HuH-7.5 (cell line): ENCODE measurements around the gene XYLT1.

Source experiments
- DNase-seq: peaks from one replicate; pipeline ENCODE4 v3.0.0; 2011; ENCODE audit warnings: low spot score

The XYLT1 gene

GRCh38 chr16:17374668-17375255, 96.0 kb downstream of the XYLT1 start:
- DNase-seq = no peak

GRCh38 chr16:17373533-17373932, 97.2 kb downstream of the XYLT1 start:
- no peak for DNase-seq

- DNase-seq = no peak
Observed at GRCh38 chr16:17372386-17372785, 98.4 kb downstream of the XYLT1 start.

- DNase-seq = no peak
Observed at GRCh38 chr16:17371299-17371698, 99.5 kb downstream of the XYLT1 start.

GRCh38 chr16:17370731-17371285, 100.0 kb downstream of the XYLT1 start:
- DNase-seq = no peak

- no peak for DNase-seq
Observed at GRCh38 chr16:17370223-17370707, 100.5 kb downstream of the XYLT1 start.

GRCh38 chr16:17369421-17370222, 101.1 kb downstream of the XYLT1 start:
- DNase-seq = no peak

GRCh38 chr16:17368951-17369350, 101.8 kb downstream of the XYLT1 start:
- DNase-seq = no peak

GRCh38 chr16:17368446-17368845, 102.3 kb downstream of the XYLT1 start:
- no peak for DNase-seq

- DNase-seq = no peak
Observed at GRCh38 chr16:17367923-17368322, 102.8 kb downstream of the XYLT1 start.

- no peak for DNase-seq
Observed at GRCh38 chr16:17367036-17367435, 103.7 kb downstream of the XYLT1 start.

- DNase-seq = no peak
Observed at GRCh38 chr16:17366299-17366961, 104.3 kb downstream of the XYLT1 start.

- no peak for DNase-seq
Observed at GRCh38 chr16:17365591-17366298, 105.0 kb downstream of the XYLT1 start.

- no peak for DNase-seq
Observed at GRCh38 chr16:17365211-17365541, 105.6 kb downstream of the XYLT1 start.

- DNase-seq = no peak
Observed at GRCh38 chr16:17364319-17365210, 106.2 kb downstream of the XYLT1 start.

- DNase-seq = no peak
Observed at GRCh38 chr16:17362946-17363345, 107.8 kb downstream of the XYLT1 start.

GRCh38 chr16:17362183-17362582, 108.6 kb downstream of the XYLT1 start:
- DNase-seq = no peak

- no peak for DNase-seq
Observed at GRCh38 chr16:17360693-17361122, 110.1 kb downstream of the XYLT1 start.

GRCh38 chr16:17359788-17360390, 110.9 kb downstream of the XYLT1 start:
- no peak for DNase-seq

- DNase-seq = no peak
Observed at GRCh38 chr16:17358846-17359245, 111.9 kb downstream of the XYLT1 start.

GRCh38 chr16:17358355-17358754, 112.4 kb downstream of the XYLT1 start:
- no peak for DNase-seq
